Activated T-cell treated with anti-CD3 and anti-CD28 coated beads for 48 hours (primary cell): ENCODE measurements around the gene SIT1.

ENCODE experiments used
- DNase-seq: peaks from one replicate; pipeline ENCODE4 v3.0.0-alpha.2; 2020; ENCODE audit warnings: low read depth

The SIT1 gene

GRCh38 chr9:35682520-35683315 is 32.0 kb upstream of the SIT1 start:
- DNase-seq = no peak

DNA sequence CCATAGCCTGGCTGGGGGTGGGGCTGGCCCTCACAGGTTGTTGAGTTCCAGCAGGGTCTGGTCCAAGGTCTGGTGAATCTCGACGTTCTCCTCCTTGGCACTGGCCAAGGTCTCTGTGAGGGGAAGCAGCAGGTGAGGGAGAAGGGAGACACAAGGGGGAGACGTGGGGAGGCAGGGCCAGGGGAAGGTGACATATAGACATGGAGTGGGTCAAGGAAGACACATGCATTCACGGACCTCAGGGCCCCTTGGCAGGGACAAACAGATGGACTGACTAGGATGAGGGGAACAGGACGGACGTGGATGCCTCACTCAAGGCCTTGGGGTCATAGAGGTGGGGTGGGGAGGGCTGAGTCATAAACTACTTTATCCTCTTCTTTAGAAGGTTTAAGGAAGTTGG is 31.3 kb upstream of the SIT1 start:
- no peak for DNase-seq

DNA sequence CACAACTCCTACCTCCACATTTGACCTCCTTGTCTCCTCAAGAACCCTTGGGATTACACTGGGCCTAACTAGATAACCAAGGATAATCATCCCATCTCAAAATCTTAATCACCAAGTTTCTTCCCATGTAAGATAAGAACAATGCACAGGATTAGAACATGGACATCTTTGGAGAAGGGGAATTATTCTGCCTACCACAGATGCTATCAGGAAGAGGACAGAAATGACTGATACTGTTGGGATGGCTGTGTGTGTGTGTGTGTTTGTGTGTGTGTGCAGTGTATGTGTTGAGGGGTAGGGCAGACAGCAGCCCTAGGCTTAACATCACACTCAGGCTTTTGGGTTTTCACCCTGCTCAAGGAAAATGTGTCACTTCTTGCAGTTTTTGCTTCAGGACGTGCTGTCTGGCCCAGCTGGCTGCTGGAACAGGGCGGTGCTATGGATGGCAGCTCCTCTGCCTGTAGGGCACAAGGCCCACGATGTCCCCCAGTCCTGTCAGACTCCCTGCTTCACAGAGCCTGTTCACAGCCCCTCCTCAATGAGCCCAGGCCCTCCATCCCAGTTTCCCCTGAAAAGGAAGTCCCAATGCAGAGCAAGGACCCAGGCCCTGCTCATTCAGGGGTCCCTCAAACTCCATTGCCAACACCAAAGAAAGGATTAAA is 30.7 kb upstream of the SIT1 start:
- DNase-seq = no peak

GRCh38 chr9:35680331-35681105 is 29.8 kb upstream of the SIT1 start:
- no peak for DNase-seq

- DNase-seq = no peak
Observed at GRCh38 chr9:35679766-35680330, 29.1 kb upstream of the SIT1 start.

- no peak for DNase-seq
Observed at GRCh38 chr9:35679091-35679490, 28.4 kb upstream of the SIT1 start.

- DNase-seq = peak; percentile 37
Observed at GRCh38 chr9:35675732-35676392, 25.1 kb upstream of the SIT1 start.

- no peak for DNase-seq
Observed at GRCh38 chr9:35675204-35675603, 24.5 kb upstream of the SIT1 start.

DNA sequence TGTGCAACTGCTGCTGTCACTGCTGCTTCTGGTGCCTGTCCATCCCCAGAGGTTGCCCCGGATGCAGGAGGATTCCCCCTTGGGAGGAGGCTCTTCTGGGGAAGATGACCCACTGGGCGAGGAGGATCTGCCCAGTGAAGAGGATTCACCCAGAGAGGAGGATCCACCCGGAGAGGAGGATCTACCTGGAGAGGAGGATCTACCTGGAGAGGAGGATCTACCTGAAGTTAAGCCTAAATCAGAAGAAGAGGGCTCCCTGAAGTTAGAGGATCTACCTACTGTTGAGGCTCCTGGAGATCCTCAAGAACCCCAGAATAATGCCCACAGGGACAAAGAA is 23.3 kb upstream of the SIT1 start:
- no peak for DNase-seq

DNA sequence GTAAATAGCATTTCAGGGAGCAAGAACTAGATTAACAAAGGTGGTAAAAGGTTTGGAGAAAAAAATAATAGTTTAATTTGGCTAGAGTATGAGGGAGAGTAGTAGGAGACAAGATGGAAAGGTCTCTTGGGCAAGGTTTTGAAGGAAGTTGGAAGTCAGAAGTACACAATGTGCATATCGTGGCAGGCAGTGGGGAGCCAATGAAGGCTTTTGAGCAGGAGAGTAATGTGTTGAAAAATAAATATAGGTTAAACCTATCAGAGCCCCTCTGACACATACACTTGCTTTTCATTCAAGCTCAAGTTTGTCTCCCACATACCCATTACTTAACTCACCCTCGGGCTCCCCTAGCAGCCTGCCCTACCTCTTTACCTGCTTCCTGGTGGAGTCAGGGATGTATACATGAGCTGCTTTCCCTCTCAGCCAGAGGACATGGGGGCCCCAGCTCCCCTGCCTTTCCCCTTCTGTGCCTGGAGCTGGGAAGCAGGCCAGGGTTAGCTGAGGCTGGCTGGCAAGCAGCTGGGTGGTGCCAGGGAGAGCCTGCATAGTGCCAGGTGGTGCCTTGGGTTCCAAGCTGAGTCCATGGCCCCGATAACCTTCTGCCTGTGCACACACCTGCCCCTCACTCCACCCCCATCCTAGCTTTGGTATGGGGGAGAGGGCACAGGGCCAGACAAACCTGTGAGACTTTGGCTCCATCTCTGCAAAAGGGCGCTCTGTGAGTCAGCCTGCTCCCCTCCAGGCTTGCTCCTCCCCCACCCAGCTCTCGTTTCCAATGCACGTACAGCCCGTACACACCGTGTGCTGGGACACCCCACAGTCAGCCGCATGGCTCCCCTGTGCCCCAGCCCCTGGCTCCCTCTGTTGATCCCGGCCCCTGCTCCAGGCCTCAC is 22.6 kb upstream of the SIT1 start, which contains the start of gene CA9:
Gene CA9, plus strand, starts transcription at position 797 of the 893 bp plus-strand sequence. Its CDS starts 32 bp downstream, at position 829.
- no peak for DNase-seq

- DNase-seq = no peak
Observed at GRCh38 chr9:35669331-35670145, 18.8 kb upstream of the SIT1 start.

- no peak for DNase-seq
Observed at GRCh38 chr9:35667939-35668338, 17.2 kb upstream of the SIT1 start.

DNA sequence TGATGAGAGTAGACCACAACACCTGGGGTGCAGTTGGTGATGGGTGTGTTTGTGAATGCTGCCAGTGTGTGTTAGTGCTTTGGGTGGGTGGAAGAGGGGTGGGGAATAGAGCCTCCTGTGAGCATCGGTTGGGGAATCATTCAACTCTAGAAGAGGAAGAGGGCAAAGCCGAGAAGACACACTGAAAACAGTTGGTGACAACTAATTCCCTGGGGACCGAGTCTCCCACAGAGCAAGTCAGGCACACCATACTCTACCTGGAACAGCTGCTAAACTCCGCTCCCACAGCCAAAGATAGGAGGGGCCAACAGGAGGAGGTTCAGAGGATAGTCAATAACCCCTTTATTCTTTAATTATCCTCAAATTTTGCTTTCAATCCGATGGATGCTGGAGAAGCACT is 15.8 kb upstream of the SIT1 start:
- DNase-seq = no peak

- no peak for DNase-seq
Observed at GRCh38 chr9:35666045-35666444, 15.3 kb upstream of the SIT1 start.

GRCh38 chr9:35665471-35665818 is 14.7 kb upstream of the SIT1 start:
- no peak for DNase-seq

DNA sequence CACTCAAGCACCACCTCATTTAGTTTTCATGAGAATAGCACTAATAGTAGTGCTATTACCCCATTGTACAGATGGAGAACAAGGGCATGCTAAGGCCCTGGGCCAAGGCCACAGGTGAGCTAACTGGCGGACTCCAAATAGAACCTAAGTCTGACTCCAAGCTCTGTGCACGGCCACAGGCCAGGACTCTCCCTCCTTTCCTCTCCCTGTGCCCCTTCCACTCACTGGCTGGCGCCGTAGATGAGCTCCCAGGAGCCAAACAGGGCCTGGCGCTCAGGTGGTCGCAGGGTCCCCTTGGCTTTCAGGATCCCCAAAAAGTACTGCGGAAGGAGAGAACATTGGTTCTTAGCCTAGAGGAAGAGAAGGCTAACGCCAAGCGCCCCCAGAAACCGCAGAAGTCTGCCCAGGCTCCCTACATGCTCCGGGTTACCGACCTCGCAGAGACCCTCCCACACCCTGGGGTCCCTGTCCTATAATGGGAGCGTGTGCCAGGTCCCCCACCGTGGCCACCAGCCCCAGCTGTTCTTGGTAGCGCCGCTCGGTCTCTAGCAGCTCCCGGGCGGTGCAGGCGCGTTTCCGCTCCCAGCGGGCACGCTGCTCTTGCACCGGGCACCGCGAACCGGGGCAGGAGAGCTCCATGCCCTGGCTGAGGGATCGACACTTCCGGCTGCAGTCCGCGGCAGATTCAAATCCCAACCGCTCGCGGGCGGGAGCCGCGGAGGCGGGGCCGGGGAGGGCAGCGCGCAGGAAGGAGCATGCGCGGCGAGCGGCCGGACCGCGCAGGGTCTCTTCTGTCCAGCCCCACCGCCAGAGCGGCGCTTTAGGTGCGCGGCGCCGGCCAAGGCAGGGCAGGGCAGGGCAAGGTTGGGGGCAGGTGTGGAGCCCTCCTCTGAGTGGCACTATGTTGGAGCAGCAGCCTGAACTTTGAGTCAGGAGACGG is 14.1 kb upstream of the SIT1 start, which contains the start of gene ARHGEF39:
Gene ARHGEF39, minus strand, starts transcription at position 665 of the 940 bp plus-strand sequence. Its CDS starts 26 bp downstream, at position 639.
- peak; percentile 78 for DNase-seq

DNA sequence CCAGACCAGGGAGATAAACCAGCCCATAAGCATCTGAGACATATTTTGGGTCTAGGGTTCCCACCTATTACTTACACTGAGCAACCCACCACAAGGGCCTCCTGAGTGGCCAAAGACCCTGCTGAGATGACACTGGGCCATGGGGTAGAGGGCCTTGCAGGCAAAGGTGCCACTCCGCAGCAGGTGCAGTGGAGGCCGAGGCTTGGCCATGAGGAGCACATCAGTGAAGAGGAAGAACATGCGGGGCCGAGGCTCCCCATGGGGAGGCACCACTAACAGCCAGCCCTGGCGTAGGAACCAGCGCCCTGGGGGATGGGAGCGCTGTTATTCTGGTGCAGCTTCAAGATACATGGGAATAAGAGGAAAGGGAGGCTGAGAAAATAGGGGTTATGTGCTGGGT is 11.7 kb upstream of the SIT1 start:
- DNase-seq = no peak

DNA sequence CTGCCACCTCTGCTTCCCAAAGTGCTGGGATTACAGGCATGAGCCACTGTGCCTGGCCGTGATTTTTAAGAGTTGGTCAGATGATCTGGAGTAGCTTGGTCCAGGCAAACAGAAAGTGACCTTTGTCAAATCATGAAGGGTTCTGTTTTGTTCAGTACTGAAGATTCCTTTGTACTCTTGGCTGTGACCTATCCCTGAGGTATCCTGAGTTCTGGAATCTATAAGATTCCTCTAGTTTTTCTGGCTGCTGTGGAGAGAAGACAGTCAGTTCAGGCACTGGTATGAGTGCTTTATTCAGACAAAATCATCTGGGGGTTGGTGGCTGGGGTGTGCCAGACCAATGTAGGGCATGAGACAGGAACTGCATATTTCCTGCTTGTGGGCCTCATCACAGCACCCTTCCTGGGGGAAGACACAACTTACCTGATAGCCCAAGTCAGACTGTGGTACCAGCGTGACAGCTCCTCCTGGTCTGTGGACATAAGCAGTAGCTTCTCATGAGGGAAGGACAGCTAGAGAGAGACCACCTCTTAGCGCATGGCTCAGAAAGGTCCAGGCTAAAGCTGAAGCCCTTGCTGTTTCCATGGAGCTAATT is 11.1 kb upstream of the SIT1 start:
- DNase-seq = no peak
